ENCODE results near the gene ANXA8. TPM values are rescaled to one million over a fixed set of nuclear protein-coding genes. Genes with fewer than 3 reads are reported as not detected.

ANXA8 gene
- total RNA-seq, 1 experiment from 2014 or later: 0.22 TPM

DNA sequence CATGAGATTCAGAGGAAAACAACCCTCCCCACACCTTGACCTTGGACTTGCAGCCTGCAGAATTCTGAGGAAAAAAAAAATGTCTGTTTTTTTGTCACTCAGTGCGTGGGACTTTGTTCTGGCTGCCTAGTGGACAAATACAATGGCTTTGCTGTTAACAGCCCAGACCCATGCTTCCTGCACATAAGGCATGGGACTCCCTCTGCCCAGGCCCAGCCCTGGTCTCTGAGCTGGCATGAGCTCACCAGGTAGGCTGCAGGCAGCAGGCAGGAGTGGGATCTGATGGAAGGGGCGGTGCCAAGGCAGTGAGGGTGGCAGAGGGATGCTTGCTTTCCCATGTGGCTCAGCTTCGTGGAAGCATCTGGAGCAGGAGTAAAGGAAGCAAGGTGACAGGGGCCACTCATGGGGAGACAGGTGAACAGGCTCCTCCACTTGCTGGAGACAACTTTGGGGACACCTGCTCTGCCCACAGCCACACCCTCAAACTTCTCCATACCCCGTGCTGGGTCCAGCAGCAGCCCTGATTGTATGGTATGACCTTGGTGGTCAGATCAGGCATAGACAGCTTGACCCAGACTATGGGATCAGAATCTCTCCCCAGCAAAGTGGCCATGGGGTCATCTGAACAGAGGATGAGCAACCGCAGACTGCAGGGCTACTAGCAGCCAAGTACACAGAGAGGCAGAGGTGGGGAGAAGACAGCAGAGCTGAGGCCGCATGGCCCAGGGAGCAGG lies 27.0 kb downstream of the ANXA8 start:
- Mint-ChIP-seq H3K27me3 (ENCODE audit: low read depth) (peaks cover 5% of the 10 kb centered on the region), H3K27ac (peak overlapping the region in 1 of 3 experiments; percentile 59; a peak in 1 of 7 replicates), H3K4me3 (no peak overlapping the region), H3K36me3 (ENCODE audit: insufficient read depth in 1 of 3, low read depth in 3 of 3) (no peaks in the 10 kb centered on the region), H3K4me1 (peaks cover 14 to 21% of the 10 kb centered on the region in 2 experiments), H3K9me3 (no peaks in the 10 kb centered on the region)
- no peak overlapping the region for H4K8ac ChIP-seq (replicated peaks; ENCODE audit: insufficient read length, low read depth, low read length)
- no peak overlapping the region for H2BK120ac ChIP-seq (ENCODE audit: low read depth, low read length, poor library complexity, severe bottlenecking)
- H3K4ac ChIP-seq (ENCODE audit: low read depth, low read length): no peak overlapping the region
- H3K4me1 ChIP-seq (ENCODE audit: insufficient read depth, low read length): no peaks in the 10 kb centered on the region
- no peak overlapping the region for H4K91ac ChIP-seq (ENCODE audit: insufficient read length, low read depth, low read length)
- no peaks in the 10 kb centered on the region for H3K9me3 ChIP-seq (ENCODE audit: control insufficient read depth, low read depth, low read length)
- no peak overlapping the region for H3K27ac ChIP-seq (ENCODE audit: insufficient read length, low read depth, low read length)
- TF ChIP-seq, protein P1, sequence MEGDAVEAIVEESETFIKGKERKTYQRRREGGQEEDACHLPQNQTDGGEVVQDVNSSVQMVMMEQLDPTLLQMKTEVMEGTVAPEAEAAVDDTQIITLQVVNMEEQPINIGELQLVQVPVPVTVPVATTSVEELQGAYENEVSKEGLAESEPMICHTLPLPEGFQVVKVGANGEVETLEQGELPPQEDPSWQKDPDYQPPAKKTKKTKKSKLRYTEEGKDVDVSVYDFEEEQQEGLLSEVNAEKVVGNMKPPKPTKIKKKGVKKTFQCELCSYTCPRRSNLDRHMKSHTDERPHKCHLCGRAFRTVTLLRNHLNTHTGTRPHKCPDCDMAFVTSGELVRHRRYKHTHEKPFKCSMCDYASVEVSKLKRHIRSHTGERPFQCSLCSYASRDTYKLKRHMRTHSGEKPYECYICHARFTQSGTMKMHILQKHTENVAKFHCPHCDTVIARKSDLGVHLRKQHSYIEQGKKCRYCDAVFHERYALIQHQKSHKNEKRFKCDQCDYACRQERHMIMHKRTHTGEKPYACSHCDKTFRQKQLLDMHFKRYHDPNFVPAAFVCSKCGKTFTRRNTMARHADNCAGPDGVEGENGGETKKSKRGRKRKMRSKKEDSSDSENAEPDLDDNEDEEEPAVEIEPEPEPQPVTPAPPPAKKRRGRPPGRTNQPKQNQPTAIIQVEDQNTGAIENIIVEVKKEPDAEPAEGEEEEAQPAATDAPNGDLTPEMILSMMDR (conservative IDR thresholded peaks at IDR 0.05): no peak
- H4K5ac ChIP-seq (ENCODE audit: insufficient read length, low read depth, low read length): no peak overlapping the region
- H3K27me3 ChIP-seq (ENCODE audit: insufficient read depth, low read length): no peaks in the 10 kb centered on the region
- no peak overlapping the region for H2AK5ac ChIP-seq (ENCODE audit: insufficient read length, low read length)
- DNase-seq: peak; percentile 20
- H3K14ac ChIP-seq (ENCODE audit: insufficient read depth, low read length): no peak overlapping the region; the same call in 1 of the 2 replicates
- H3K23ac ChIP-seq (ENCODE audit: insufficient read length, low read depth, low read length): no peak overlapping the region
- H2BK12ac ChIP-seq (ENCODE audit: insufficient read length, low read depth, low read length): no peak overlapping the region
- no peaks in the 10 kb centered on the region for H3K79me1 ChIP-seq (ENCODE audit: insufficient read depth, low read depth, low read length, poor library complexity, severe bottlenecking)
- no peaks in the 10 kb centered on the region for H3K23me2 ChIP-seq (ENCODE audit: insufficient read length, low read depth, low read length, poor library complexity, severe bottlenecking)
- H3K56ac ChIP-seq (ENCODE audit: insufficient read length, low read depth, low read length): no peak overlapping the region
- no peak overlapping the region for H3K9ac ChIP-seq (ENCODE audit: extremely low read depth, insufficient read length, low read length)
- H3T11ph ChIP-seq (ENCODE audit: low read length): no peak overlapping the region
- no peak overlapping the region for H2BK20ac ChIP-seq (ENCODE audit: low read depth, low read length, poor library complexity, severe bottlenecking)
- H2AFZ ChIP-seq (ENCODE audit: low read length): no peak overlapping the region
- no CpG with 5 or more reads among the region's 6 CpGs for WGBS (ENCODE audit: extremely low coverage, insufficient read length, low lambda C conversion rate)
- H2BK15ac ChIP-seq (ENCODE audit: low read depth, low read length): no peak overlapping the region
- no peak overlapping the region for H3K4me2 ChIP-seq (ENCODE audit: insufficient read depth, insufficient read length, low read length)
- no peaks in the 10 kb centered on the region for H3K79me2 ChIP-seq (ENCODE audit: insufficient read depth, low read length)
- H4K20me1 ChIP-seq (ENCODE audit: control insufficient read depth, insufficient read depth, insufficient read length): no peaks in the 10 kb centered on the region
- H2BK5ac ChIP-seq (ENCODE audit: insufficient read length, low read length): no peak overlapping the region
- H3K18ac ChIP-seq (ENCODE audit: insufficient read length, low read depth, low read length): no peak overlapping the region
